Measurements from ENCODE around the gene KLF11.

The KLF11 gene

GRCh38 chr2:10027660-10028330, 15.6 kb upstream of the KLF11 start:
- no peak overlapping the region for H3K4me2 ChIP-seq (ENCODE audit: low read length)
- no peaks in the 10 kb centered on the region for H3F3A ChIP-seq (ENCODE audit: control insufficient read depth, insufficient read depth)
- no peak overlapping the region for H3K4me3 ChIP-seq (ENCODE audit: low read length)
- H3K9me3 ChIP-seq (ENCODE audit: control insufficient read depth, insufficient read depth, low read length), result no peaks in the 10 kb centered on the region
- H3K27ac ChIP-seq (ENCODE audit: low read depth, low read length), result no peak overlapping the region
- H3K4me1 ChIP-seq (ENCODE audit: control insufficient read depth, low read length), result no peaks in the 10 kb centered on the region
- H4K20me1 ChIP-seq (ENCODE audit: control insufficient read depth, insufficient read depth, low read depth, low read length), result no peaks in the 10 kb centered on the region
- no peaks in the 10 kb centered on the region for H3K79me2 ChIP-seq (ENCODE audit: control insufficient read depth, low read length)
- peaks cover 11% of the 10 kb centered on the region; the same call in 1 of the 2 replicates for H3K27me3 ChIP-seq (ENCODE audit: control insufficient read depth, low read length)
- TF ChIP-seq EZH2phosphoT487 (IDR thresholded peaks at IDR 0.05; ENCODE audit: borderline replicate concordance, low read length) (no peak), CTCF (IDR thresholded peaks at IDR 0.05; ENCODE audit: low read depth, low read length, poor library complexity, severe bottlenecking) (no peak)
- no peaks in the 10 kb centered on the region for H3K9me2 ChIP-seq (replicated peaks; ENCODE audit: control insufficient read depth, low read length)
- no peaks in the 10 kb centered on the region for H3K36me3 ChIP-seq (ENCODE audit: control insufficient read depth, low read length)

DNA sequence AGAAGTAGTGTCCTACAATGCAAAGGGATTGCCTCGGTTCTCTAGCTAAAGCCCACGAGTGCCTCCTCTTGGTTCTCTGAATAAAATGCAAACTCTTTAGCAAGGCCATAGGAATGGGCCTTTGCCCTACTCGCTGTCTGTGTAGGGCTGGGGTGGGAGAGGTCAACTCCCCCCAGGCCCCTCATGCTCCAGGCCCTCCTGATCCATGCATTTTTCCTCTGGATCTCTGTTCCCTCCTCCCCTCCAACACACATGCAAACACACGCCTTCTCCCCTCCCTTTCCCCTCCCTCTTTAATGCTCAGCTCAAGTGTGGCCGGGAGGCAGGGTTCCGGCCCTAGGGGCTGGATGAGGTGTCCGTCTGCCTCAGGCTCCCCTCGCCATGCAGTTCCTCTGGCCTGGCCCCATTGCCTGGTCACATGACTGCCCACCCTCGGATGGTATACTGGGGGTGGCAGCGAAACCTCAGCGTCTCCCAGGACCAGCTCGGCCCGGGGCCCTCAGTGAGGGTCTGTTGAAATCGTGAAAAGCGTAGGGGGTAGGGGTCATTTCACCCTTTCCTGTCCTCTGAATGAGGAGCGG, 14.9 kb upstream of the KLF11 start:
- H3K27ac ChIP-seq (ENCODE audit: low read depth, low read length), result no peak overlapping the region
- no peaks in the 10 kb centered on the region for H3F3A ChIP-seq (ENCODE audit: control insufficient read depth, insufficient read depth)
- TF ChIP-seq CTCF (IDR thresholded peaks at IDR 0.05; ENCODE audit: low read depth, low read length, poor library complexity, severe bottlenecking) (peak; percentile 47), EZH2phosphoT487 (IDR thresholded peaks at IDR 0.05; ENCODE audit: borderline replicate concordance, low read length) (no peak)
- H3K9me3 ChIP-seq (ENCODE audit: control insufficient read depth, insufficient read depth, low read length), result no peaks in the 10 kb centered on the region
- no peak overlapping the region for H3K4me3 ChIP-seq (ENCODE audit: low read length)
- H3K79me2 ChIP-seq (ENCODE audit: control insufficient read depth, low read length), result no peaks in the 10 kb centered on the region
- peaks cover 11% of the 10 kb centered on the region; the same call in 1 of the 2 replicates for H3K27me3 ChIP-seq (ENCODE audit: control insufficient read depth, low read length)
- H3K36me3 ChIP-seq (ENCODE audit: control insufficient read depth, low read length), result no peaks in the 10 kb centered on the region
- H3K9me2 ChIP-seq (replicated peaks; ENCODE audit: control insufficient read depth, low read length), result no peaks in the 10 kb centered on the region
- H3K4me2 ChIP-seq (ENCODE audit: low read length), result no peak overlapping the region
- no peaks in the 10 kb centered on the region for H3K4me1 ChIP-seq (ENCODE audit: control insufficient read depth, low read length)
- H4K20me1 ChIP-seq (ENCODE audit: control insufficient read depth, insufficient read depth, low read depth, low read length), result no peaks in the 10 kb centered on the region

DNA sequence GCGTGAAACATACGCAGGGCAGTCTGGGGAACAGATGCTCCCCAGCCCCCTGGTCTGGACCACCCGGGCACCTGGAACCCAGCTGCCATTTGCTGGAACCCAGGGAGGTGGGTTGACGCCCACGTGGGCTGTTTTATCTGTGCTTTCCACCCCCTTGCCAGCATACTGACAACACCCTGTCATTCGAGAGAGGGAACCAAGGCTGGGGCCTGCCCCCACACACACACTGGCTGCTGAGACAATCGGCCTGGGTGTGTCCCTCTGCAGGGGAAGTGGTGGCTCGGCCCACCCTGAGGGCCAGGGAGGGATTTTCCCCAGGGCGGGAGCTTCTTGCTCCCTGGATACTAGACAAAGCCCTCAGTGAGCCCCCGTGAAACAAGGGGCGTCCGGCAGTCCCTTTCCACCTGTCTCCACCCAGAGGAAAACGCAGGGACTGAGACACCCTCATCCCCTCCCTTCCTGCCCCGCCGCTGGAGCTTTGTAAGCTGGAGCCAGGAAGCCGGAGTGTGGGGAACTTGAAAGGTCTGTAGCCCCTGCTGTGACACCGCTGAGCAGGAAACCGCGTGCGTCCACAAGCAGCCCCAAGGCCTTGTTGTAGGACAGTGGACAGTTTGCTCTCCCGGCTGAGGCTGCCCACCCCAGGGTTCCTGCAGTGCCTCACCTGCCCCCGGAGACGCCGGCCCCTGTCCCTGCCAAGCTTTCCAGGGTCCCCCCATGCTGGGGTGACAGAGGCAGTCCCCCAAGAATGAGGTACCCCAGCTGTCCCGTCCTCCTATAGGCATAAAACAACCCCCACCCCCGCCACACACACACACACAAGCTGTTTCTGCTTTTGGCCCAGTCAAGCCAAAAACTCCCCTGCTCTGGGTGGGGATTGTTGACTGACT, 14.1 kb upstream of the KLF11 start:
- Histone ChIP-seq H4K20me1 (ENCODE audit: control insufficient read depth, insufficient read depth, low read depth, low read length) (no peaks in the 10 kb centered on the region), H3F3A (ENCODE audit: control insufficient read depth, insufficient read depth) (no peaks in the 10 kb centered on the region), H3K9me3 (ENCODE audit: control insufficient read depth, insufficient read depth, low read length) (no peaks in the 10 kb centered on the region), H3K27me3 (ENCODE audit: control insufficient read depth, low read length) (peaks cover 11% of the 10 kb centered on the region; the same call in 1 of the 2 replicates), H3K4me3 (ENCODE audit: low read length) (no peak overlapping the region), H3K79me2 (ENCODE audit: control insufficient read depth, low read length) (no peaks in the 10 kb centered on the region), H3K36me3 (ENCODE audit: control insufficient read depth, low read length) (no peaks in the 10 kb centered on the region), H3K4me2 (ENCODE audit: low read length) (no peak overlapping the region), H3K27ac (ENCODE audit: low read depth, low read length) (no peak overlapping the region), H3K9me2 (replicated peaks; ENCODE audit: control insufficient read depth, low read length) (no peaks in the 10 kb centered on the region), H3K4me1 (ENCODE audit: control insufficient read depth, low read length) (no peaks in the 10 kb centered on the region)
- TF ChIP-seq CTCF (IDR thresholded peaks at IDR 0.05; ENCODE audit: low read depth, low read length, poor library complexity, severe bottlenecking) (no peak), EZH2phosphoT487 (IDR thresholded peaks at IDR 0.05; ENCODE audit: borderline replicate concordance, low read length) (no peak)

Data from DOHH2 (cell line).